Smooth muscle cell of the brain vasculature (primary cell): Measurements from ENCODE around the gene GAGE12C.
"Not testable (repeated sequence)": the region's sequence is repeated elsewhere in the genome, so short reads cannot be mapped to it uniquely, and the experiment has no call there.

Experiments
- DNase-seq: peaks from one replicate; pipeline ENCODE4 v3.0.0-alpha.2; 2012; ENCODE audit warnings: low read depth, low spot score

Gene GAGE12C

GRCh38 chrX:49531877-49532276 lies at the start of gene GAGE12C:
GAGE12C (plus strand) TSS chrX:49532177; CDS start chrX:49533332, 1,155 bp downstream.
- not testable (repeated sequence) for DNase-seq

GRCh38 chrX:49541433-49541832 lies 9.5 kb downstream of the GAGE12C start, which contains the start of gene GAGE12D:
GAGE12D (plus strand) TSS chrX:49541733; CDS start chrX:49542888, 1,155 bp downstream.
- not testable (repeated sequence) for DNase-seq

- not testable (repeated sequence) for DNase-seq
These were observed 19.0 kb downstream of the GAGE12C start, which contains the start of gene GAGE12E for GRCh38 chrX:49550989-49551388. GAGE12E (plus strand) TSS chrX:49551289; CDS start chrX:49552444, 1,155 bp downstream.

GRCh38 chrX:49560542-49560941 lies 28.6 kb downstream of the GAGE12C start, which contains the start of gene GAGE12F:
GAGE12F (plus strand) TSS chrX:49560842; CDS start chrX:49561997, 1,155 bp downstream.
- DNase-seq, result not testable (repeated sequence)

GRCh38 chrX:49568728-49569127 lies 36.8 kb downstream of the GAGE12C start:
- DNase-seq, result not testable (repeated sequence)

GRCh38 chrX:49569152-49569551 lies 37.2 kb downstream of the GAGE12C start:
- DNase-seq, result not testable (repeated sequence)

- not testable (repeated sequence) for DNase-seq
These were observed 38.1 kb downstream of the GAGE12C start, which contains the start of gene GAGE12G for GRCh38 chrX:49570100-49570499. GAGE12G (plus strand) TSS chrX:49570400; CDS start chrX:49571555, 1,155 bp downstream.

GRCh38 chrX:49579649-49580048 lies 47.7 kb downstream of the GAGE12C start, which contains the start of gene GAGE12H:
GAGE12H (plus strand) TSS chrX:49579949; CDS start chrX:49581104, 1,155 bp downstream.
- not testable (repeated sequence) for DNase-seq
